CD4-positive, CD25-positive, alpha-beta regulatory T cell (primary cell): Measurements from ENCODE around the gene SCD5. TPM values are rescaled to one million over a fixed set of nuclear protein-coding genes. Genes with fewer than 3 reads are reported as not detected.

Source experiments
- ATAC-seq, 2 donors: fragments of 150-1000 bp; cut with Tn5 transposase; one replicate each; pipeline ENCODE4 v1.10.0; 2021; ENCODE audit warnings: low read depth in 2 of 2, moderate number of reproducible peaks in 2 of 2, moderate library complexity in 1 of 2
- DNase-seq, 3 donors: peaks; one replicate each; pipeline versions ENCODE4 v3.0.0 to v3.0.0-alpha.2; 2012 to 2022; ENCODE audit warnings: mixed read lengths in 1 of 3
- H3K27ac ChIP-seq: one replicate; pipeline ENCODE4 v1.7.0; 2013; ENCODE audit warnings: mild to moderate bottlenecking, low read length; ENCODE audit not compliant: insufficient read depth, poor library complexity, severe bottlenecking
- H3K27me3 ChIP-seq: one replicate; pipeline ENCODE4 v1.7.0; 2013; ENCODE audit warnings: low read length; ENCODE audit not compliant: control insufficient read depth, insufficient read depth
- H3K36me3 ChIP-seq: one replicate; pipeline ENCODE4 v1.7.0; 2013; ENCODE audit warnings: mild to moderate bottlenecking, low read length, moderate library complexity; ENCODE audit not compliant: control insufficient read depth, insufficient read depth
- H3K4me1 ChIP-seq: 2 replicates; pipeline ENCODE4 v1.7.0; 2013; ENCODE audit warnings: mild to moderate bottlenecking, low read length; ENCODE audit not compliant: insufficient read depth, control insufficient read depth, poor library complexity, severe bottlenecking
- H3K4me3 ChIP-seq: one replicate; pipeline ENCODE4 v1.7.0; 2013; ENCODE audit warnings: low read depth, mild to moderate bottlenecking, low read length, moderate library complexity
- H3K9me3 ChIP-seq, 2 experiments: 1 replicate in 1 of 2; 2 replicates in 1 of 2; pipeline ENCODE4 v1.7.0; 2013; ENCODE audit warnings: low read length in 2 of 2, mild to moderate bottlenecking in 1 of 2, moderate library complexity in 1 of 2; ENCODE audit not compliant: control insufficient read depth in 2 of 2
- H3K27ac Mint-ChIP-seq, 3 donors: one replicate each; pipeline ENCODE4 v1.8.0; 2020 to 2022; ENCODE audit warnings: mild to moderate bottlenecking in 3 of 3, mixed read lengths in 3 of 3, moderate library complexity in 2 of 3
- H3K27me3 Mint-ChIP-seq: one replicate; pipeline ENCODE4 v1.8.0; 2022; ENCODE audit warnings: mild to moderate bottlenecking, mixed read lengths
- H3K36me3 Mint-ChIP-seq: one replicate; pipeline ENCODE4 v1.8.0; 2020; ENCODE audit warnings: mixed read lengths
- H3K4me1 Mint-ChIP-seq, 4 donors: one replicate each; pipeline ENCODE4 v1.8.0; 2020 to 2022; ENCODE audit warnings: mixed read lengths in 4 of 4, mild to moderate bottlenecking in 1 of 4
- H3K4me3 Mint-ChIP-seq, 4 donors: one replicate each; pipeline ENCODE4 v1.8.0; 2020 to 2022; ENCODE audit warnings: mild to moderate bottlenecking in 4 of 4, mixed read lengths in 4 of 4, moderate library complexity in 3 of 4
- H3K9me3 Mint-ChIP-seq, 7 donors: one replicate each; pipeline ENCODE4 v1.8.0; 2020 to 2022; ENCODE audit warnings: mixed read lengths in 7 of 7, mild to moderate bottlenecking in 3 of 7, moderate library complexity in 2 of 7
- polyA plus RNA-seq, 4 donors: library from polyadenylated mRNA; unstranded; fragments of 300-500 nt; fragmentation: Illumina TruSeq; gene quantifications; one replicate each; pipeline ENCODE4 v1.2.3, GENCODE V29; 2021
- total RNA-seq: library from RNA; stranded (reverse); gene quantifications from one replicate; pipeline ENCODE4 v1.2.3, GENCODE V29; 2022

The SCD5 gene
- total and polyA plus RNA-seq, 5 donors from 2014 or later = 0.12 to 0.14 TPM; not detected in 3

GRCh38 chr4:82775243-82775642, 23.4 kb downstream of the SCD5 start:
- no peak overlapping the region for H3K27ac ChIP-seq
- no peaks in the 10 kb centered on the region for H3K4me1 ChIP-seq
- H3K9me3 ChIP-seq = no peaks in the 10 kb centered on the region
- no peaks in the 10 kb centered on the region for H3K27me3 ChIP-seq
- Mint-ChIP-seq H3K4me1 (no peaks in the 10 kb centered on the region), H3K27ac (no peak overlapping the region), H3K27me3 (peaks cover 16% of the 10 kb centered on the region), H3K4me3 (no peak overlapping the region), H3K36me3 (no peaks in the 10 kb centered on the region), H3K9me3 (peaks cover 0 to 4% (median 0%) of the 10 kb centered on the region in 7 donors)
- no peaks in the 10 kb centered on the region for H3K36me3 ChIP-seq
- no peak overlapping the region for H3K4me3 ChIP-seq
- DNase-seq (no peak), ATAC-seq (no peak)

GRCh38 chr4:82774711-82775171, 23.9 kb downstream of the SCD5 start:
- no peaks in the 10 kb centered on the region for H3K36me3 ChIP-seq
- Mint-ChIP-seq H3K36me3 (no peaks in the 10 kb centered on the region), H3K27me3 (peaks cover 19% of the 10 kb centered on the region), H3K27ac (no peak overlapping the region), H3K4me3 (no peak overlapping the region), H3K9me3 (peaks cover 0 to 4% (median 0%) of the 10 kb centered on the region in 7 donors), H3K4me1 (no peaks in the 10 kb centered on the region)
- no peaks in the 10 kb centered on the region for H3K9me3 ChIP-seq
- H3K4me1 ChIP-seq = no peaks in the 10 kb centered on the region
- no peak overlapping the region for H3K4me3 ChIP-seq
- ATAC-seq (no peak), DNase-seq (no peak)
- H3K27ac ChIP-seq = no peak overlapping the region
- no peaks in the 10 kb centered on the region for H3K27me3 ChIP-seq

GRCh38 chr4:82773057-82773456, 25.5 kb downstream of the SCD5 start:
- H3K9me3 Mint-ChIP-seq = peaks cover 0 to 4% (median 0%) of the 10 kb centered on the region in 7 donors
- H3K27me3 Mint-ChIP-seq = peaks cover 23% of the 10 kb centered on the region

GRCh38 chr4:82770607-82771006, 28.0 kb downstream of the SCD5 start:
- H3K4me1 ChIP-seq = no peaks in the 10 kb centered on the region
- H3K27ac ChIP-seq = no peak overlapping the region
- no peak overlapping the region for H3K4me3 ChIP-seq
- no peaks in the 10 kb centered on the region for H3K27me3 ChIP-seq
- no peaks in the 10 kb centered on the region for H3K36me3 Mint-ChIP-seq
- no peak overlapping the region for H3K27ac Mint-ChIP-seq
- peaks cover 0 to 8% of the 10 kb centered on the region in 2 experiments for H3K9me3 ChIP-seq
- ATAC-seq = no peak
- no peaks in the 10 kb centered on the region for H3K4me1 Mint-ChIP-seq
- peaks cover 2 to 8% (median 3%) of the 10 kb centered on the region in 7 donors for H3K9me3 Mint-ChIP-seq
- no peak for DNase-seq
- H3K27me3 Mint-ChIP-seq = peaks cover 35% of the 10 kb centered on the region
- H3K4me3 Mint-ChIP-seq = no peak overlapping the region
- H3K36me3 ChIP-seq = no peaks in the 10 kb centered on the region

More at GRCh38 chr4:82773057-82773456, 25.5 kb downstream of the SCD5 start:
- H3K27ac ChIP-seq = no peak overlapping the region
- Mint-ChIP-seq H3K4me3 (no peak overlapping the region), H3K27ac (no peak overlapping the region), H3K4me1 (no peaks in the 10 kb centered on the region), H3K36me3 (no peaks in the 10 kb centered on the region)
- no peaks in the 10 kb centered on the region for H3K9me3 ChIP-seq
- DNase-seq = no peak
- no peaks in the 10 kb centered on the region for H3K36me3 ChIP-seq
- H3K4me3 ChIP-seq = no peak overlapping the region
- no peak for ATAC-seq
- no peaks in the 10 kb centered on the region for H3K4me1 ChIP-seq
- H3K27me3 ChIP-seq = no peaks in the 10 kb centered on the region

GRCh38 chr4:82765134-82765533, 33.5 kb downstream of the SCD5 start:
- Histone ChIP-seq H3K27ac (no peak overlapping the region), H3K4me1 (no peaks in the 10 kb centered on the region), H3K36me3 (no peaks in the 10 kb centered on the region), H3K9me3 (peaks cover 3 to 13% of the 10 kb centered on the region in 2 experiments), H3K27me3 (no peaks in the 10 kb centered on the region), H3K4me3 (no peak overlapping the region)
- Mint-ChIP-seq H3K4me1 (no peaks in the 10 kb centered on the region), H3K27ac (no peak overlapping the region), H3K9me3 (peaks cover 3 to 10% (median 5%) of the 10 kb centered on the region in 7 donors), H3K27me3 (peaks cover 18% of the 10 kb centered on the region), H3K36me3 (no peaks in the 10 kb centered on the region), H3K4me3 (no peak overlapping the region)
- ATAC-seq (no peak), DNase-seq (no peak)

GRCh38 chr4:82761229-82761628, 37.4 kb downstream of the SCD5 start:
- peaks cover 3 to 9% of the 10 kb centered on the region in 2 experiments for H3K9me3 ChIP-seq
- H3K27ac ChIP-seq = no peak overlapping the region
- no peak for DNase-seq
- no peaks in the 10 kb centered on the region for H3K27me3 ChIP-seq
- peaks cover 0 to 5% (median 2%) of the 10 kb centered on the region in 7 donors for H3K9me3 Mint-ChIP-seq
- ATAC-seq = no peak
- H3K4me1 ChIP-seq = no peaks in the 10 kb centered on the region
- no peaks in the 10 kb centered on the region for H3K4me1 Mint-ChIP-seq
- H3K4me3 ChIP-seq = no peak overlapping the region
- H3K27me3 Mint-ChIP-seq = peaks cover 3% of the 10 kb centered on the region
- H3K27ac Mint-ChIP-seq = no peak overlapping the region
- H3K36me3 Mint-ChIP-seq = no peaks in the 10 kb centered on the region
- H3K4me3 Mint-ChIP-seq = no peak overlapping the region
- no peaks in the 10 kb centered on the region for H3K36me3 ChIP-seq

GRCh38 chr4:82758701-82759685, 39.6 kb downstream of the SCD5 start:
- DNase-seq = no peak
- no peaks in the 10 kb centered on the region for H3K4me1 ChIP-seq
- H3K4me1 Mint-ChIP-seq = no peaks in the 10 kb centered on the region
- H3K27ac Mint-ChIP-seq = no peak overlapping the region
- no peaks in the 10 kb centered on the region for H3K9me3 ChIP-seq
- H3K27me3 ChIP-seq = no peaks in the 10 kb centered on the region
- no peaks in the 10 kb centered on the region for H3K36me3 Mint-ChIP-seq
- peaks cover under 1% of the 10 kb centered on the region for H3K27me3 Mint-ChIP-seq
- H3K27ac ChIP-seq = no peak overlapping the region
- peaks cover 0 to 1% (median 0%) of the 10 kb centered on the region in 7 donors for H3K9me3 Mint-ChIP-seq
- no peak overlapping the region for H3K4me3 ChIP-seq
- ATAC-seq = no peak
- H3K4me3 Mint-ChIP-seq = no peak overlapping the region
- no peaks in the 10 kb centered on the region for H3K36me3 ChIP-seq
